GM23338 (cell line): Measurements from ENCODE around the gene CCDC177.
"Not testable (repeated sequence)": the region's sequence is repeated elsewhere in the genome, so short reads cannot be mapped to it uniquely, and the experiment has no call there.

ENCODE experiments used
- CTCF ChIP-seq, 2 experiments: fragments of 200-600 bp in 1 of 2; sonication (generic) in 1 of 2; conservative IDR thresholded peaks; 2 replicates each; pipeline versions ENCODE4 v1.5.1 to v1.6.1; 2016 to 2017; ENCODE audit warnings: antibody characterized with exemption in 2 of 2, low read depth in 2 of 2, mild to moderate bottlenecking in 2 of 2, moderate library complexity in 1 of 2
- EZH2 ChIP-seq: fragments of 200-600 bp; sonication (generic); IDR thresholded peaks from one replicate; pipeline ENCODE4 v1.8.0; 2017; ENCODE audit warnings: antibody characterized with exemption, mild to moderate bottlenecking, low read depth; ENCODE audit not compliant: unreplicated experiment
- EZH2phosphoT487 ChIP-seq: fragments of 200-600 bp; sonication (generic); IDR thresholded peaks from one replicate; pipeline ENCODE4 v1.8.1; 2018; ENCODE audit warnings: antibody characterized with exemption; ENCODE audit not compliant: unreplicated experiment
- JUNB ChIP-seq: IDR thresholded peaks from one replicate; pipeline ENCODE4 v1.6.1; 2016; ENCODE audit warnings: antibody characterized with exemption; ENCODE audit not compliant: unreplicated experiment
- REST ChIP-seq: IDR thresholded peaks from one replicate; pipeline ENCODE4 v1.6.1; 2018; ENCODE audit warnings: antibody characterized with exemption; ENCODE audit not compliant: unreplicated experiment
- ZNF462 ChIP-seq: fragments of 250-450 bp; sonication (Bioruptor Pico); IDR thresholded peaks from 2 replicates; pipeline ENCODE4 v1.5.0; 2020; ENCODE audit warnings: mild to moderate bottlenecking, moderate library complexity

GRCh38 chr14:69599431-69599830 is 24.8 kb upstream of the CCDC177 start:
- not testable (repeated sequence) for TF ChIP-seq REST; CTCF (conservative IDR thresholded peaks at IDR 0.05; ENCODE audit: low read depth in 2 of 2); ZNF462 (CRISPR knock-in tag); EZH2; JUNB; EZH2phosphoT487
